ENCODE results near the gene SLC9A7.

Gene SLC9A7

GRCh38 chrX:46695491-46695890 is 63.4 kb downstream of the SLC9A7 start:
- DNase-seq, result no peak

DNA sequence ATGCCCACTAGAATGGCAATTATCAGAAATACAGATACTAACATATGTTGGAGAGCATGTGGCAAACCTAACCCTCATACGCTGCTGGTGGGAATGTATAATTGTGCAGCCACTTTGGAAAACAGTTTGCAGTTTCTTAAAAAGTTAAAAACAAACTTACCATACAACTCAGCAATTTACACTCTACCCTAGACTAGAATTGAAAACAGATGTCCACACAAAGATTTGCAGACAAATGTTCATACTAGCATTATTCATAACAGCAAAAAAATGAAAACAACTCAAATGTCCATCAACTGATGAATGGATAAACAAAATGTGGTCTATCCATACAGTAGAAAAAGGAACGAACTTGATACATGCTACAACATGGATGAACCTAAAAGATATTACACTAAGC is 64.4 kb downstream of the SLC9A7 start:
- DNase-seq, result no peak

DNA sequence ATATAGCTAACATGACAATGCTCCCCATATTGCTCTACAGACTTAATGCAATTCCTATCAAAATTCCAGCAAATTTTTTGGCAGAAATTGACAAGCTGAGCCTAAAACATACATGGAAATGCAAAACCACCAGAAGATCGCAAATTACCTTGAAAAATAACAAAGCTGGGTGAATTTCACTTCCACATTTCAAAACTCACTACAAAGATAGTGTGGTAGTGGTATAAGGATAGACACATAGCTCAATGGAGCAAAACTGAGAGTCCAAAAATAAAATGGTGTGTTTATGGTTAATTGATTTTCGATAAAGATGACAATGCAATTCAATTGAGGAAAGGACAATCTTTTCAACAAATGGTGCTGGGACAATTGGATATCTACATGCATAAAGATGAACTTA is 65.8 kb downstream of the SLC9A7 start:
- DNase-seq, result no peak

GRCh38 chrX:46690818-46691217 is 68.1 kb downstream of the SLC9A7 start:
- no peak for DNase-seq

- DNase-seq, result no peak
These were observed 71.3 kb downstream of the SLC9A7 start for GRCh38 chrX:46687619-46688018.

DNA sequence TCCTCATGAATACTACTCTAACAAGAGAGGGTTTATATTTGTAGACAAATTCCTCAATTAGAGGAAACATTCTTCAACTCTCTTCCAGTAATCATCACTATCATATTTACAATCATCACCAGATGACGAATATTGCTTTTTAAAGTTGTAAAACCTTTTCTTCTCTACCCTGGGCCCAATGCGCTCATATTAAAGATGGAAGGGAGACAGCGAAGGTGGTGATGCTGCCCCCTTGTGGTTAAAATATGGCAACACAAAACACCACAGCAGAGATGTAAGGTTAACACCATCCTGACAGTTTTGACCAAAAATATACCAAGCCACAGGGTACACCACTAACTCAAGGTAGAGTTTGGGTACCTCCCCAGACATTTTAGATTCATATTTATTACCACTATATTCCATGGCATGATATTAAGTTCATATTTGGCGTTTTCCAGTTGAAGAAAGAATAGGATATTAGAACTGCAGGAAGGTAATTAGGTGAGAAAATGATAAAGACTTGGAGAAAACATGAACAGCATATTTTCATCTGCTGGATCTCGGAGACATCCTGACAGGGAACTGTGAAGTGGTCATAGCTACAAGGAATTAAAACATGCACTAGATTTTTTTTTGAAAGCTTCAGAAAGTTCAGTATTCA is 72.8 kb downstream of the SLC9A7 start:
- no peak for DNase-seq

GRCh38 chrX:46683048-46683447 is 75.9 kb downstream of the SLC9A7 start:
- DNase-seq, result no peak

GRCh38 chrX:46681849-46682248 is 77.1 kb downstream of the SLC9A7 start:
- no peak for DNase-seq

- no peak for DNase-seq
These were observed 80.7 kb downstream of the SLC9A7 start for GRCh38 chrX:46678232-46678631.

DNA sequence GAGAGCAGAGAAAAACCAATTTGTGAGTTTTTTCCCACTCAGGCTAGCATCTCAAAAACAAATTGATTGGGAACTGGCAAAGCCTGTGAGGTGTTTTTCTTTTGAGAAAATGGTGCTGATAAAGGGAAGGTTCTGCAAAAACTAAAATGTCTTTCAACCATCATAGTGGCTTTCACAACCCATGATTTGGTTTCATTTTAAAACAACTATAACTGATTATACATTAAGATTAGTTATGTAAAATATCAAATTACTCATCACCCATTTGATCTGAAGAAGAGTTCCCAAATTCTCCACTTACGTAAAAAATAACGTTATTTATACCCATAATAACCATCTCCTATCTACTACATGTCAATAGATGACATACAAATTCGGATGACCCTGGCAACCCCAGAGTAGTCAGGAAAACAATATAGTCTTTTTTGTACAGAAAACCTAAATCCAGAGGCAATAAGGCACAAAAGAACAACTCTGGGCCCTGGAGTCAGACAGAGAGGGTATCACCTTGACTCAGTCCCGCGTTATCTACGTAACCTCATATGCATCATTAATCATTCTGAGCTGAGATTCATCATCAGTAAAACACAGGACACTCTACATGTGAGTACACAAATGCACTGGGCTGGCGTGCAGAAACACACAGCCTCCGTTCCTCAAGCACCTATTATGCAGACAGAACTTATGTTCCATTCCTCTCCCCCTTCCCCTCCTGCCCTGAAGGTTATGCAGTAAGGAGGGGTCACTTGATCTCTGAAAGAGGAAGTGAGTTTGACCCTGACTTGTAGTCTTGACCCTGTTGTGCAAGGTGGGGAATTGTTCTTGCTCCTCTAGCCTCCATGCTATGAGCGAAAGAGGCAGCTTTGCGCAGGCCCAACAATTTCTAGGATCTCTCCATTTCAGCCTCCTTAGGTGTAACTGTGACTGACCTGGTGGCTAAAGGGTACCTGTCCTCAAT is 82.2 kb downstream of the SLC9A7 start:
- DNase-seq, result no peak

DNA sequence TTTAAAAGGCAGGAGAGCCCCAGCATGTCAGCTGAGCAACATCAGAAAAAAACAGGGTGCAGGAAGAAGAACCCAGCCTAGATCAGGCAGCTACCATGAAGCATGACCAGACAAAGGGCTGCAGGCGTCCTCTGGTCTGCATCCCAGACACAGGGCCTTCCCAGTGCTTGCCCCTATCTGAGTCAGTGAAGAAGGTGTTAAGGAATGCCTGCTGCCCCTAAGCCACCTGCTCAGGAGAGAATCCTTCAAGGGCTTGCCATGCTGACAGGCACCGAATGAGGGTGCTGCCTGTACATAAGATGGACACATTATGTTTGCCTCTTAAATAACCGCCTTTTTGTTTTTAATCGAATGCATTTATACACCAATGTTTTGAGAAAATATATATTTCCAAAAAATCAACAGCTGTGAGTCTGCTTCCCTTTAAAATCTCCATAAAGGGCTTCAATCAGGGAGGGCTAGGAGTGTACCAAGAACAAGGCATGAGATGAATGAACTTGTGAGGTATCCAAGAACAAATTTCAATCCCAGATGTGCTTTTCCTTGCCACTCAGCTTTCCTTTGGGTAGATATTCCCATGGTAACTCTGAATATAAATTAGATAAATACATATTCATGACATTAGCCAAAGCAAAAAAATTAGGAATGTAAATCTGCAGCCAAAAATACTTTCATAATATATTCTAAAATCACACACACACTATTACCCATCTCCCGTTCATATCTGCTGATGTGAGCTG is 85.1 kb downstream of the SLC9A7 start:
- no peak for DNase-seq

DNA sequence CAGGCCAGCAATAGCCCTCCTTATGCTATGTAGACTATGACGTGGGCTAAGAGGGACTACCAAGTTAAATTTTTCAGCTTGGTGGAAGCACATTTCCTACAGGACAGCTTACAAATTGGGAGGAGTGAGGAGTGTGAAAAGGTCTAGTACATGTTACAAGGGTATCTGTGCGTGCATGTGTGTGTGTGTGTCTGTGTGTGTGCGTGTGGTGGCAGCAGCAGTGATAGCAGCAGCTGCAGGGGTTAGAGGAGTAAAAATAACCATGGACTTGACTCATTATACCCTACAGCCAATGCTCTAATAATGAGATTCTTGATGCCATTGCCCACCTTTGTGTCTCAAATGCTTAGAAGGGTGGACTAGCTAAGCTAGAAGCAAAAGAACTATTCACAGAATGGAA is 88.6 kb downstream of the SLC9A7 start:
- no peak for DNase-seq

- DNase-seq, result no peak
These were observed 92.1 kb downstream of the SLC9A7 start for GRCh38 chrX:46666831-46667230.

- no peak for DNase-seq
These were observed 93.4 kb downstream of the SLC9A7 start for GRCh38 chrX:46665232-46666152.

GRCh38 chrX:46662188-46662958 is 96.5 kb downstream of the SLC9A7 start:
- no peak for DNase-seq

GRCh38 chrX:46653482-46653881 is 105.4 kb downstream of the SLC9A7 start:
- DNase-seq, result no peak

GRCh38 chrX:46649421-46650260 is 109.3 kb downstream of the SLC9A7 start:
- DNase-seq, result no peak

- no peak for DNase-seq
These were observed 110.3 kb downstream of the SLC9A7 start for GRCh38 chrX:46648660-46649059.

DNA sequence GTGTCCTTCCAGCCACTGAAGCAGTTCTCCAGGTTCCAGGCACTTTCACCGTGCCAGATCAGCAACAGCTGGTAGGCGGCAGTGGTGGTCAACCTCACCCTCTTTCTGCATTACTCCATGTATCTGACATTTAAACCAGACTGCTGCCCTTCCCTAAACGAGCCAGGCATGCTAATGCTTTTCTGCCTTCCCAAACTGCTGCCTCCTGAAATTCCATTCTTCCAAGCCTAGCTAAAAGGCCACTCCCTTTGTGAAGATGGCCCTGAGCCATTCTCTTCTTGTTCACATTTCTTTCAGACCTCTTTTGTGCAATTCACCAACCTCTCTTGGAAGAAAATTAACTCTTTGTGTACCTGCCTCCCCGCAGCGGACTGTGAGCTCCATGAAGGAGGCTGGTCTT is 111.7 kb downstream of the SLC9A7 start:
- no peak for DNase-seq

DNA sequence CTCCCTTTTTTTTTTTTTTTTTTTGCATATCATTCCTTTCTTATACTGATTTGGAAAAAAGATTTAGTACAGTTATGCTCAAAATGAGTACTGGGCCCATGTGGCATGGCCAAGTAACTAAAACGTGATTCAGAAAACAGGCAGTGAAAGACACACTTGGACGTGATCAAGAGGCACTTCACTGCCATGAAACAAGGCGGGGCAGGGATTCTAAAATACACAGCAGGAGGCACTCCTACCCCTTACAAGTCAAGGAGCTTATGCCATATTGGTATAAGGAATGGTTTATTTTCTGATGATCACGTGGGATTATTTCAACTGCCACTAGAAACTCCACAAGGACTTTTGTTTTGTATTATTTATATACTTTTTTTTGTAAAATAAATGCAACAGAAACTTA is 113.3 kb downstream of the SLC9A7 start:
- no peak for DNase-seq

DNA sequence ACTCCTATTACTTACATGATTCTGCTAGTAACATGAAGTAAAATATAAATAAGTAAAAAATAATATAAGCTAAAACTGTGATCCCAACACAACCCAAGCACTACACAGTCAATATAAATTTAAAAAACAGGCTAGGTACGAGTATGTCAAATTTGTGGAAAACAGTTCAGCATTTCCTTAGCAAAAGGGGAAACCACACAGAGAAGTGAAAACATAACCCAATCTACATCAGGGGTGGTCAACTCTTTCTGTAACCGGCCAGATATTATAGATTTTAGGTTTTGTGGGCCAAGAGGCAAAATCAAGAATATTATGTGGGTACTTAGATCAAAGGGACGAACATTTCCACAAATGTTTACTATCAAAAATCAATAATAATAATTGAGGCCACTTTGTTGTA is 115.3 kb downstream of the SLC9A7 start:
- no peak for DNase-seq

Data from NCI-H1930 (cell line).